NCI-H1417 (cell line): ENCODE data around the gene HAND2.

Source experiments
- DNase-seq, 3 experiments: peaks; one replicate each; lab custom pipeline; 2025; lab: John Stamatoyannopoulos, UW

The HAND2 gene

DNA sequence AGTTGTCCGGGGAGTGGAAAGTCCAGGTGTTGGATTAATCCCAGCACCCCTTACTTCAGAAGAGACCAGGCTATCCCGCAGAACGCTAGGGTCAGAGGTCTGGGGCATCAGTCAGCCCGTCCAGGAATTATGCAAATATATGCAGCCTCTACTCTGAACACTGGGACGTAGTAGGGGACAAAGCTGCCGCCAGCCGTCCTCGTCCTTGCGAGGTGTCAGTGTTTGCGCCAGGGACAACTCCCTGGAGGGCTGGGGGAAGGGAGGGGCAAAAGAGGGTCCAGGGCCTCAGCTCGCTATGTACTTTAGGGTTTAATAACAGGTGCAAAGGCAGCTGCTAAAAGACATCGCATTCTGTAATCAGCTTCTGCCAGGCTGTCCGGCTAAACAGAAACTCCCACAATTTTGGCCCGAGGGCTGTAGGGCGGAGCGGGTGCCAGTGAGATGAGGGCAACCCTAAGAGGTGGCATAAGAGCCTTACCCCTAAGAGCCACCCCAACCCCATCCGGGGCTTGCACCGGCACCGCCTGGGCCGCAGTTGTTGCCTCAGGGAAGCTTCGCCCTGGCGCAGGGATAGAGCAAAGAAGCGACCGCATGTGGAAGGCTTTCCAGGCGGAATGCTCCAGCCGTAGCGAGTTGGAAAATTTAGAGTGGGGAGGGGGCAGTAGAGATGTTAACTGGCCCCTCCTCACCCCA, 8.4 kb downstream of the HAND2 start:
- peak in 2 of 3 experiments; percentile 66 to 68 for DNase-seq

DNA sequence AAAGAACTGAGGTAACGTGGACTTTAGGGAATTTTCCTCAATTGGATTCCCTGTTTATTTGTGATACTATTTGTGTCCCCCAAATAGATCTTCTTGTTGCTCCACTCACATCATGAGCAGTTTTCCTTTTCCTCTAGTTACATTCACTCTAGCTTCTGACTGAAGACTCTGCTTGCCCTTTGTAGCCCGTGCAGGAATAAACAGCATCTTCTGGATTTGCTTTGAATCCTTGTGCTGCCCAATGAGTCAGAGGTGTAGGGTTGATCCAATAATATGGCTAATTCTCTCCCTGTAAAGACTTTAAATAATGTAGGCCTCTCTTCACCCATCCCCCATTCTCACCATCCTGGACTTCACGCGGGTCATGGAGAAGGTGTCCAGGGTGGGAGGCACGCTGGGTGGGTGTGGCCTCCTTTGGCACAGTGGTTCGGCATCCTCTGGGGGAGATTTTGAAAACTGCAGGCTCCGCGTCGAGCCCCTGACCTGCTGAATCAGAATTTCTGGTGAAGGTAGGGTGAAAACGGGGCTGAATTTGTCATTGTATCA, 9.0 kb downstream of the HAND2 start:
- no peak for DNase-seq

GRCh38 chr4:173519111-173520101, 10.6 kb downstream of the HAND2 start:
- no peak for DNase-seq

DNA sequence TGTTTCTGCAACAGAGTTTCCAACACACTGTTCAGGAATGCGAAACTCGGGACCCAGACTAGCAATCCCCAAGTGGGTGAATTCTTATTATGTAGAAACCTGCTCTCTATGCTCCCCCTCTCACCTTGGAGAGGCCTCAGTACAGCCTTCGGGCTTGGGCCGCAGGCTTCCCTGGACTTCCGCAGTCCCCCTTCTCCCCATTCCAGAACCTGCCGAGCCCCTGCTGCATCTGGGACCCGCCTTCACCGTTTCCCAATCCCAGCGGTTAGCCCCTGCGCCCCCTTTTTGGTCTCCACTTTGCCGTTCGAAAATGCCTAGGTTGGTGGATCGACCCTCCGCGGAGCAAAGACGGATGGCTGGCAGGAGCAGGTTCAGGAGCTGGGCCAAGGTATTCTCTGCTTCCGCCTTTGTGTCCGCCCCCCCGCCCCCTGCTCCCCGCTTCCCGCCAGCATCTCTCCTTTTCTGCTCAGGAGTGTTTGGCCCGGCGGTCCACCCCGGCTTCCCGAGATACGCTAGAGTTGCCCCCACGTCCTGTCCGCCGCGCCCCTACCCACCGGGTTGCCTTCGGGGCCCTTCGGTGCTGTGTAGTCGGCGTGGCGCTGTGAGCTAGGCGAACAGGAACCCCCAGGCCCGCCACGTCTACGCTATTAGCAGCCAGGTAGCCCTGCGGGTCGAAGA, 11.5 kb downstream of the HAND2 start:
- DNase-seq, result no peak

GRCh38 chr4:173517781-173518424, 12.1 kb downstream of the HAND2 start:
- DNase-seq, result no peak

- DNase-seq, result no peak
Observed at GRCh38 chr4:173516621-173517524, 13.2 kb downstream of the HAND2 start.

DNA sequence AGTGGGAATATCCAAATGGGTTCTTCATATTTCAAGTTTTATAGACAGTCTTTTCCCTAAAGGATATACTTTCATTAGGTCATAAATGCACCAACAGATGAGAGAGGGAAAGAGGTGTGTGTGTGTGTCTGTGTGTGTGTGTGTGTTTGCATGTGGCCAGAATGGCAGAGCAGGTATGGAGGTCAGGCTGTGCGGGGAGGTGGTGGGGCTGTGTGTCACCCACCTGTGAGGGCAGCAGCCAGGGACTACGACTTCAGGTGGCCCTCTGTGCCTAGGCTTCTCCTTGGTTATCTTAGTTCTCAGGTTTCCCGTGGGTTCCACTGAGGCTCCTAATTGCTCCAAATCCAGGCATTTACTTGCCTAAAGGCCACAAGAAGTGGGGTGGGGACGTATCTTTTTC, 14.6 kb downstream of the HAND2 start:
- DNase-seq, result no peak

GRCh38 chr4:173514641-173515217, 15.3 kb downstream of the HAND2 start:
- no peak for DNase-seq

GRCh38 chr4:173513651-173514050, 16.4 kb downstream of the HAND2 start:
- DNase-seq, result no peak

DNA sequence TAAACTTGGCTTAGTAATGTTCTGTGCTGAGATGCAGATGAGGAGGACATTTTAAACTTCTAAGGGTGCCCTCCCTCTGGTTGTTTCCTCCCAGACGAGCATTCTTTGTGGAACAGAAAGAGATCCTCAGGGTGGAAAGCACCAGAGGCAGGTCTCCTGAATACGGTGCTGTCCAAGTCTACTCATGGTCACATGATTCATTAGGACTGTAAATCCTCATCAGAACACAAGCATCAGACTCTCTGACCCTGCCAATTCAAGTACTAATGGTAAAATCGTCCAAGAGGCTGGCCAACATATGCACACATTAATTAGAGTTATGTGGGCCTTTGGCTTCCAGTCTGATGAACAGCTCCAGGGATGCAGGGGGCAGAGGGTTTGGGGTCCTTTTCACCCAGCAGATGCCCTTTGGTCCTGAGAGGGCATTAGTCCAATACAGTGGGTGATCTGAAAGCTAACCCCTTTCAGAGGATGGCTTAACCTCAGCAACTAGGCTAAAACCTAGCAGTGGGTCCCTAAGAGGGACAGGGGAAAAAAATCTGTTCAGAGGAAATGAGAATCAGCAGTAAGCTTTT, 18.2 kb downstream of the HAND2 start:
- DNase-seq, result no peak

DNA sequence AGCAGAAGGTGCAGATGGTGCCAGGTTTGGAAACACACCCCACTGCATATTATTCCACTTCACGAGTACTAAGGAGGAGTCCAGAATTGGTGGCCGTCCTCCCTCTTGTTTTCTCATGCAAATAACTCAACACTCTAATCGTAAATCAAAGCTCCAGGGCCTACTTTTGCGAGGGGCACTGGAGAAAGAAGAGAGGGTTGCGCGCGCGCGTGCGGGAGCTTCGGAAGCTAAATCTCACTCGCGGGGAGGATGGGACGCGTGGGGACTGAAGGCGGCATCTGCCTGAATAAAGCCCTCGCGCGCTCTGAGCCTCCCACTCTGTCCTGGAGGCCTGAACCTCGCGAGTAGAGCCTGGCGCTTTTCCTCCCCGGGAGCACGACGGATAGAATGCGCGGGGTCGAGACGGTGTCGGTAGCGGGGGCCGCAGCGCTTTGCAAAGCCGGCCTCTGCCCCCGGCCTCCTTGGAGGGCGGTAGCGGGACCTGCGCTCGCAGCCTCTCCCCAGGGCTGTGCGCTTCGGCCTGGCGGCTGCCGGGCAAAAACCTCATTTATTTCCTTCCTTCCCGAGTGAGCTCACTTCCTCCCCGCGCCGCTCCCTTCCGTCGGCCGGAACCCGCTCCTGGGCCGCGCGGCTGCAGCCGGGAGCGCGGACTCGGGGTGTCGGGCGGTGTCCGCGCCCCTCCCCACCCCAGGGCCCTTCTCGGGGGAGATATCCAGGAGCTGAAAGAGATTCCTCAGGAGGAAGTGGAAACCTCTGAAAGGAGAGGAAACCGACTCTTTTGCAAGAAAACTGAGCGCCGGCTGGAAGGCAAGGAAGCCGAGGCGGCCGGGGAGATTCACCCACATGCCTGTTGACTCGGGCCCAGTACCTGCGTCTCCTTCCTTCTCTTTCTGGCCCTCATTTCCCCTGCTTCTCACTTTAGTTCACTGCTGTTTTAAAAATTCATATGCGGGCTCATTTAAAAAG, 20.7 kb downstream of the HAND2 start:
- no peak for DNase-seq

DNA sequence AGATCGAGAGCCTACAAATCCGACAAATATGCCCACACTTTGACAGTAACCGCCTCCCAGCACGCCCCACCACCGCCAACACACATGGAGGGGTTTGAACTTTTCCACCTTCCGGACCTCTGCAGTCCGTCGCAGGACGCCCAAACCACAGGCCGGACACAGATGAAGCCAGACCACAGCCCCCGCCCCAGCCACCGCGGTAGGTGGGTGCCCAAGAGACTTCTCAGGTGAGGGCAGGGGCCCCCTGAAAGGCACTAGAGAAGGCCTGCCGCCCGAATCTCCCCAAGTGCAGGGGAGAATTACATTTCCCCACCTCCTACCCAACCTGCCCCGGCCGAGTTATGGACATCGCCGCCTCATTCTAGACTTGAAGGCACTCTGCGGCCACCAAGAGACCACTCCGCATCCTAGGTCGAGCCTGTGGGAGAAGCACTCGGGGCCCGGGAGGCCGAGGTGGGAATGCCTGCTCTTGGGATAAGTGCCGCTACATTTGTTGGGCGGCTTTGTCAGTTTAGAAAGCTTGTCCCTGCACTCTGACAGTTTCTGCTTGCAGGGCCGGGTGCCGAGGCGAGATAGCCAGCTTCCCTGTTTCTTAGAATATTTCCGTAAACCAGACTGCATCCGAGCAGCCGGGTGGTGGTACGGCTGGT, 21.5 kb downstream of the HAND2 start:
- DNase-seq, result no peak

DNA sequence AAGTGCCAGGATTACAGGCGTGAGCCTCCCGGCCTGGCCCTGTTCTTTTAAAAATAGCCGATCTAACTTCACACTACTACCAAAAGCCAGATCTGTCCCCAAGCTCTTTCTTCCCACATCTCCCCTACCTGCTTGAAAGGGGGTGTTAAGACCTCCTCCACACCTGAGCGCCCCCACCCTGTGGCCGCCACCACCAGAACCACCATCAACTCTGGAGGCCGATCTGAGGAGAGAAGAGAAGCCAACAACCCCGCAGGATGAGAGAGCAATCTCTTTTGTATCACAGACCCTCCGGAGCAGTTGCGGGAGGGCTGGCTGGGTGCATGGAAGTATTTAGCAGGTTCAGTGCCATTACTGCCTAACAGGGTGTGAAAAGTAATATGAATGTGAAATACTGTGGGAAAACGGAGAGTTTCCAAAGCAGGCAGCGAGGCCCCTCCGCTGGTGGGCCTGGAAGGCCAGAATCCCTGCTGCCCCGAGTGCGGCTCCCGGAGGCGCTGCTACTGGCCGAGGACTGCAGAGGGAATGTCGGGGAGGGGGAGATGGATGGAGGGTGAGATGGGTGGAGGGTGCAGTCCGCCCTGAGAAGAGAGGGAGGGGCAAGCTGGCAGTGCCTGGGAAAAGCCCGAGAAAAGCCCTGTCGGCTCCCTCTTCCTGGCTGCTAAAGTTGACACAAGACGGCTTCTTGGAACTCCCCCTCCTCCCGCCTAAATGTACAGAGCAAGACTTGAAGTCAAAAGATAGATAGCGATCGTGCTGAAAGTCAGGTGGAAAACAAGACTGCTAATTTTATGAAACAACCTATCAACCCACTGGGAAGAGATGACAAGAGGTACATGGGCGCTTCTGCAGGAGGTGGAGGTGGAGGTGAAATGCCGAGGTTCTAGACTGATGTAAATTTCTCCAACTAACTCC, 22.3 kb downstream of the HAND2 start:
- no peak for DNase-seq

- DNase-seq, result no peak
Observed at GRCh38 chr4:173506597-173507211, 23.3 kb downstream of the HAND2 start.

GRCh38 chr4:173505924-173506518, 24.0 kb downstream of the HAND2 start:
- peak in 2 of 3 experiments; percentile 60 to 81 for DNase-seq

GRCh38 chr4:173504181-173504503, 25.9 kb downstream of the HAND2 start:
- DNase-seq, result no peak
